Measurements from ENCODE around the gene ADIG.

- TF ChIP-seq CTCF (conservative IDR thresholded peaks at IDR 0.05 in 1 of 2, IDR thresholded peaks at IDR 0.05 in 1 of 2; ENCODE audit: low read depth in 1 of 2, low read length in 2 of 2) (no peak), EZH2 (IDR thresholded peaks at IDR 0.05; ENCODE audit: low read length, missing control alignments) (no peak)
Measured at GRCh38 chr20:38536310-38536709, 44.7 kb upstream of the ADIG start.

All from fibroblast of lung (primary cell).